ENCODE measurements around the gene GFRA1. TPM values are rescaled to one million over a fixed set of nuclear protein-coding genes. Genes with fewer than 3 reads are reported as not detected.

GFRA1 gene
- total and polyA plus RNA-seq, 2 donors (not counting 1 experiment from before 2014, with no cell fraction given): 6.3 to 29.6 TPM

GRCh38 chr10:116115036-116115641 is 157.9 kb downstream of the GFRA1 start:
- H4K20me1 ChIP-seq (ENCODE audit: control insufficient read depth, extremely low read depth, insufficient read depth, low read length): no peaks in the 10 kb centered on the region
- TF ChIP-seq CTCF (conservative IDR thresholded peaks at IDR 0.05 in 1 of 2, IDR thresholded peaks at IDR 0.05 in 1 of 2; ENCODE audit: low read depth in 1 of 2, low read length in 2 of 2) (no peak), EZH2 (IDR thresholded peaks at IDR 0.05; ENCODE audit: low read length, missing control alignments) (no peak)
- H3K4me3 ChIP-seq (replicated peaks in 1 of 4; ENCODE audit: control extremely low read depth in 1 of 4, insufficient read depth in 1 of 4, low read depth in 3 of 4, low read length in 4 of 4): no peak overlapping the region
- H3K9me3 ChIP-seq (ENCODE audit: control insufficient read depth, insufficient read depth, low read depth, low read length): no peaks in the 10 kb centered on the region
- H3K27ac ChIP-seq (ENCODE audit: insufficient read depth, low read length): no peak overlapping the region
- H3K4me2 ChIP-seq (ENCODE audit: extremely low read depth, insufficient read depth, low read length): no peak overlapping the region
- H3K79me2 ChIP-seq (ENCODE audit: control insufficient read depth, insufficient read depth, low read length): no peaks in the 10 kb centered on the region
- peak in 1 of 2 donors; percentile 27 for DNase-seq (ENCODE audit: low read depth in 2 of 2)
- no peaks in the 10 kb centered on the region for H3K36me3 ChIP-seq (ENCODE audit: control insufficient read depth, insufficient read depth, low read length)
- H3K27me3 ChIP-seq (ENCODE audit: control insufficient read depth, insufficient read depth, low read length): no peaks in the 10 kb centered on the region
- H3K4me1 ChIP-seq (ENCODE audit: control insufficient read depth, extremely low read depth, insufficient read depth, low read length): peaks cover 4% of the 10 kb centered on the region
- no peak overlapping the region for H3K9ac ChIP-seq (ENCODE audit: insufficient read depth, low read length)
- no peak overlapping the region for H2AFZ ChIP-seq (ENCODE audit: low read length)

- H3K79me2 ChIP-seq (ENCODE audit: control insufficient read depth, insufficient read depth, low read length): no peaks in the 10 kb centered on the region
- DNase-seq (ENCODE audit: low read depth in 2 of 2): peak; percentile 25 to 96
- H3K9ac ChIP-seq (ENCODE audit: insufficient read depth, low read length): no peak overlapping the region
- no peaks in the 10 kb centered on the region for H3K36me3 ChIP-seq (ENCODE audit: control insufficient read depth, insufficient read depth, low read length)
- no peaks in the 10 kb centered on the region for H3K9me3 ChIP-seq (ENCODE audit: control insufficient read depth, insufficient read depth, low read depth, low read length)
- no peak overlapping the region for H3K27ac ChIP-seq (ENCODE audit: insufficient read depth, low read length)
- H2AFZ ChIP-seq (ENCODE audit: low read length): no peak overlapping the region
- no peak overlapping the region for H3K4me3 ChIP-seq (replicated peaks in 1 of 4; ENCODE audit: control extremely low read depth in 1 of 4, insufficient read depth in 1 of 4, low read depth in 3 of 4, low read length in 4 of 4)
- H3K4me1 ChIP-seq (ENCODE audit: control insufficient read depth, extremely low read depth, insufficient read depth, low read length): peaks cover 4% of the 10 kb centered on the region
- H3K27me3 ChIP-seq (ENCODE audit: control insufficient read depth, insufficient read depth, low read length): no peaks in the 10 kb centered on the region
- TF ChIP-seq CTCF (conservative IDR thresholded peaks at IDR 0.05 in 1 of 2, IDR thresholded peaks at IDR 0.05 in 1 of 2; ENCODE audit: low read depth in 1 of 2, low read length in 2 of 2): no peak
- TF ChIP-seq EZH2 (IDR thresholded peaks at IDR 0.05; ENCODE audit: low read length, missing control alignments): no peak
- H4K20me1 ChIP-seq (ENCODE audit: control insufficient read depth, extremely low read depth, insufficient read depth, low read length): no peaks in the 10 kb centered on the region
- H3K4me2 ChIP-seq (ENCODE audit: extremely low read depth, insufficient read depth, low read length): no peak overlapping the region
Measured at GRCh38 chr10:116113721-116114501, 159.1 kb downstream of the GFRA1 start.
